GM12878 (cell line): ENCODE results near the gene ZNF213. TPM values are rescaled to one million over a fixed set of nuclear protein-coding genes. Genes with fewer than 3 reads are reported as not detected.

Experiments used
- ATAC-seq: fragments of 200-7000 bp; cut with Tn5 transposase; 3 replicates; pipeline ENCODE4 v1.9.1; 2020; ENCODE audit warnings: mild to moderate bottlenecking, moderate library complexity
- BruUV-seq: library from RNA; stranded (reverse); fragments of 400-500 nt; replicated peaks from 2 replicates; lab custom pipeline; 2021; lab: Mats Ljungman, UMichigan
- CTCF ChIA-PET: fragments of 300-600 bp; sonication (Branson Sonifier 250); formaldehyde crosslinking; extraction: SDS; loops from one replicate; lab custom pipeline; 2021; ENCODE audit warnings: inconsistent platforms; lab: Yijun Ruan, JAX
- POLR2A ChIA-PET: fragments of 350-600 bp; formaldehyde crosslinking; extraction: SDS; loops from one replicate; lab custom pipeline; 2021; ENCODE audit warnings: inconsistent platforms; lab: Charles Lee
- RAD21 ChIA-PET: fragments of 300-600 bp; sonication (Branson Sonifier 250); formaldehyde crosslinking; loops from one replicate; lab custom pipeline; 2023; ENCODE audit warnings: antibody characterized with exemption; ENCODE audit not compliant: unreplicated experiment; lab: Charles Lee
- SMC1A ChIA-PET: fragments of 300-600 bp; sonication (Branson Sonifier 250); formaldehyde crosslinking; loops from one replicate; lab custom pipeline; 2023; ENCODE audit not compliant: unreplicated experiment, uncharacterized antibody; lab: Charles Lee
- DNase-seq: peaks from one replicate; pipeline ENCODE4 v3.0.0-alpha.2; 2011; ENCODE audit warnings: low read depth, low spot score
- FAIRE-seq: peaks from 3 replicates; lab custom pipeline; 2011; peaks lifted over from hg19 to GRCh38; lab: Jason Lieb, UNC
- H2AFZ ChIP-seq: 2 replicates; pipeline ENCODE4 v1.6.0; 2011; ENCODE audit warnings: low read depth, low read length, control low read depth; ENCODE audit not compliant: control insufficient read depth
- H3K27ac ChIP-seq: 2 replicates; pipeline ENCODE4 v1.5.1; 2011; ENCODE audit warnings: control low read depth; ENCODE audit not compliant: control insufficient read depth, insufficient read depth
- H3K27me3 ChIP-seq, 2 experiments: replicated peaks in 1 of 2; 2 replicates each; pipeline versions ENCODE4 v1.6.0 to v1.6.1; 2011; ENCODE audit warnings: low read length in 1 of 2; ENCODE audit not compliant: control insufficient read depth in 2 of 2, insufficient read depth in 2 of 2
- H3K36me3 ChIP-seq, 2 experiments: 2 replicates each; pipeline ENCODE4 v1.5.1; 2011; ENCODE audit warnings: low read length in 1 of 2; ENCODE audit not compliant: control insufficient read depth in 2 of 2, insufficient read depth in 2 of 2
- H3K4me1 ChIP-seq: 2 replicates; pipeline ENCODE4 v1.6.1; 2011; ENCODE audit warnings: mild to moderate bottlenecking, low read length, moderate library complexity, mixed read lengths; ENCODE audit not compliant: control insufficient read depth, insufficient read depth
- H3K4me2 ChIP-seq: 2 replicates; pipeline ENCODE4 v1.6.0; 2011; ENCODE audit warnings: control low read depth; ENCODE audit not compliant: control insufficient read depth, insufficient read depth
- H3K4me3 ChIP-seq: fragments of 200-600 bp; sonication (generic); 2 replicates; pipeline ENCODE4 v1.5.1; 2016
- H3K79me2 ChIP-seq: 2 replicates; pipeline ENCODE4 v1.6.0; 2011; ENCODE audit warnings: low read length; ENCODE audit not compliant: control insufficient read depth, insufficient read depth
- H3K9ac ChIP-seq: 2 replicates; pipeline ENCODE4 v1.8.0; 2011; ENCODE audit warnings: low read length, control low read depth, mixed read lengths; ENCODE audit not compliant: control insufficient read depth, insufficient read depth
- H3K9me3 ChIP-seq: replicated peaks from 3 replicates; pipeline ENCODE4 v1.5.1; 2011; ENCODE audit warnings: mild to moderate bottlenecking, low read length; ENCODE audit not compliant: control insufficient read depth, insufficient read depth
- H4K20me1 ChIP-seq: 2 replicates; pipeline ENCODE4 v1.6.0; 2011; ENCODE audit not compliant: control insufficient read depth, insufficient read depth
- ASH2L ChIP-seq: fragments of 300-600, 200-600 bp; sonication (generic); IDR thresholded peaks from 2 replicates; pipeline ENCODE4 v1.6.1; 2017; ENCODE audit warnings: low read depth, mild to moderate bottlenecking, borderline replicate concordance
- BRCA1 ChIP-seq: IDR thresholded peaks from 2 replicates; pipeline ENCODE4 v1.6.1; 2011; ENCODE audit warnings: low read depth, low read length, improper control_type of control experiment
- FOXK2 ChIP-seq: fragments of 450-650 bp; IDR thresholded peaks from 2 replicates; pipeline ENCODE4 v1.6.1; 2017; ENCODE audit warnings: mild to moderate bottlenecking, moderate library complexity
- IRF4 ChIP-seq: IDR thresholded peaks from 2 replicates; pipeline ENCODE4 v1.6.1; 2011; ENCODE audit warnings: low read depth, low read length
- KLF5 ChIP-seq: fragments of 450-650 bp; IDR thresholded peaks from 2 replicates; pipeline ENCODE4 v1.6.1; 2014; ENCODE audit warnings: mild to moderate bottlenecking; ENCODE audit not compliant: partially characterized antibody
- LARP7 ChIP-seq: fragments of 450-650 bp; IDR thresholded peaks from 2 replicates; pipeline ENCODE4 v1.6.1; 2017; ENCODE audit warnings: mild to moderate bottlenecking
- NFYA ChIP-seq: IDR thresholded peaks from 2 replicates; pipeline ENCODE4 v1.6.1; 2011; ENCODE audit warnings: low read depth, mild to moderate bottlenecking, low read length, improper control_type of control experiment, borderline replicate concordance
- NFYB ChIP-seq: IDR thresholded peaks from 2 replicates; pipeline ENCODE4 v1.6.1; 2011; ENCODE audit warnings: low read depth, mild to moderate bottlenecking, low read length, improper control_type of control experiment, moderate library complexity; ENCODE audit not compliant: insufficient read depth
- NKRF ChIP-seq: fragments of 450-650 bp; conservative IDR thresholded peaks from 2 replicates; pipeline ENCODE4 v1.6.1; 2017; ENCODE audit warnings: mild to moderate bottlenecking, moderate library complexity
- POLR2A ChIP-seq: IDR thresholded peaks from 2 replicates; pipeline ENCODE4 v1.6.1; 2011; ENCODE audit warnings: low read depth, mild to moderate bottlenecking, low read length
- RELB ChIP-seq: fragments of 450-650 bp; IDR thresholded peaks from 2 replicates; pipeline ENCODE4 v1.6.1; 2017; ENCODE audit warnings: low read depth, mild to moderate bottlenecking, moderate library complexity
- SMC3 ChIP-seq: IDR thresholded peaks from 2 replicates; pipeline ENCODE4 v1.6.1; 2011; ENCODE audit warnings: low read length, improper control_type of control experiment, borderline replicate concordance
- STAT3 ChIP-seq: IDR thresholded peaks from 2 replicates; pipeline ENCODE4 v1.6.1; 2011; ENCODE audit warnings: low read depth, low read length, improper control_type of control experiment
- SUZ12 ChIP-seq: fragments of 200-600 bp; sonication (generic); IDR thresholded peaks from one replicate; pipeline ENCODE4 v1.6.1; 2018; ENCODE audit warnings: antibody characterized with exemption, mild to moderate bottlenecking; ENCODE audit not compliant: unreplicated experiment
- TAF1 ChIP-seq: IDR thresholded peaks from 2 replicates; pipeline ENCODE4 v1.6.1; 2011; ENCODE audit warnings: mild to moderate bottlenecking, low read depth, low read length, borderline replicate concordance
- ZNF622 ChIP-seq: fragments of 450-650 bp; IDR thresholded peaks from 2 replicates; pipeline ENCODE4 v1.6.1; 2017; ENCODE audit warnings: mild to moderate bottlenecking, inconsistent platforms
- ZNF687 ChIP-seq: fragments of 450-650 bp; IDR thresholded peaks from 2 replicates; pipeline ENCODE4 v1.6.1; 2017; ENCODE audit warnings: mild to moderate bottlenecking, moderate library complexity
- WGBS: methylation state at CpG from one replicate; pipeline ENCODE4 v1.1.6; 2016; ENCODE audit warnings: low lambda C conversion rate; ENCODE audit not compliant: insufficient replicate concordance, insufficient coverage; ENCODE audit errors: missing lambda C conversion rate; 5-methylcytosine and 5-hydroxymethylcytosine counted together
- in situ Hi-C: fragments of 300-500 bp; cut with MboI; formaldehyde crosslinking; loops from 9 replicates; pipeline ENCODE4 v1.14.3; 2018; ENCODE audit warnings: mixed read lengths
- intact Hi-C: fragments of 100-400 bp; cut with micrococcal nuclease; formaldehyde crosslinking; loops from one replicate; pipeline ENCODE4 v1.14.2; 2022; ENCODE audit not compliant: unreplicated experiment
- polyA plus RNA-seq, 11 experiments: library from polyadenylated mRNA; depleted of rRNA in 4 of 11; unstranded in 6 of 11; stranded (reverse) in 5 of 11; fragments of >200 nt; fragmentation: Nextera tagmentation in 4 of 11; fragmentation: Illumina TruSeq in 1 of 11; extraction: Ambion mirVana in 4 of 11; extraction: Trizol in 1 of 11; gene quantifications; 1 replicate in 1 of 11; 2 replicates in 10 of 11; pipeline versions ENCODE4 v1.2.1 to v1.2.3, GENCODE V29; 2011 to 2016; ENCODE audit warnings: inconsistent platforms in 2 of 11, missing spikeins in 2 of 11, low read depth in 1 of 11
- total RNA-seq, 4 experiments: library from RNA; depleted of rRNA in 3 of 4; stranded (reverse); fragments of >200 nt in 3 of 4; fragmentation: Illumina TruSeq in 1 of 4; extraction: Trizol in 1 of 4; gene quantifications; 2 replicates each; pipeline versions ENCODE4 v1.2.1 to v1.2.3, GENCODE V29; 2013 to 2021

The ZNF213 gene
- total and polyA plus RNA-seq, 10 of the 15 experiments (the other 5 are each of a cell fraction or from before 2014, with no cell fraction given): 0.53 to 9.4 (median 1.1) TPM

- in situ Hi-C loops (no loop called here), intact Hi-C loops (no loop called here)
- no peaks in the 10 kb centered on the region; a peak in 1 of 4 replicates for H3K27me3 ChIP-seq
- H4K20me1 ChIP-seq: no peaks in the 10 kb centered on the region
- ChIA-PET POLR2A (interaction anchor here (0.7 to 1.6 kb wide), 2 partner anchors 40 to 54 kb away, joined by 3 read pairs; partner anchors contain the start of gene ZNF213), RAD21 (no interaction called here), CTCF (interaction anchor here (0.9 to 1.7 kb wide), 8 partner anchors 9 to 326 kb away, joined by 3 to 15 read pairs (median 4); partner anchors contain the start of gene NAA60), SMC1A (interaction anchor here (0.9 kb wide), 1 partner anchor 15 kb away, joined by 3 read pairs; no protein-coding TSS in a partner anchor)
- FAIRE-seq: no peak
- H3K9ac ChIP-seq: no peak overlapping the region; the same call in 1 of the 2 replicates
- peaks cover 35% of the 10 kb centered on the region for H3K4me1 ChIP-seq
- H2AFZ ChIP-seq: peak overlapping the region; percentile 81; the same call in 1 of the 2 replicates
- peak overlapping the region; percentile 22; the same call in 1 of the 2 replicates for H3K4me3 ChIP-seq
- no peak for ATAC-seq
- no peaks in the 10 kb centered on the region for H3K79me2 ChIP-seq
- H3K4me2 ChIP-seq: peak overlapping the region; percentile 92
- no TSS peak for BruUV-seq
- no peak overlapping the region for H3K27ac ChIP-seq
- no peaks in the 10 kb centered on the region for H3K36me3 ChIP-seq
- 51% methylated on average over 24 of the region's 28 CpGs for WGBS
- no peak for DNase-seq
- no peaks in the 10 kb centered on the region for H3K9me3 ChIP-seq
- TF ChIP-seq SUZ12 (no peak), STAT3 (no peak), RELB (no peak), TAF1 (no peak), NFYB (no peak), KLF5 (no peak), NFYA (no peak), LARP7 (no peak), ZNF622 (no peak), POLR2A (no peak), SMC3 (no peak), IRF4 (no peak), ASH2L (no peak), BRCA1 (no peak), ZNF687 (no peak), FOXK2 (no peak), NKRF (no peak)
These were observed 39.9 kb downstream of the ZNF213 start for GRCh38 chr16:3174618-3175148.
